CD4-positive, alpha-beta memory T cell (primary cell): ENCODE data around the gene AFDN. TPM values are rescaled to one million over a fixed set of nuclear protein-coding genes. Genes with fewer than 3 reads are reported as not detected.
A peak's percentile ranks its signal among the peaks of the same experiment; 100 is the strongest.

Source experiments
- CTCF ChIA-PET: fragments of 350-600 bp; sonication (Branson Sonifier 250); formaldehyde crosslinking; loops from one replicate; lab custom pipeline; 2021; ENCODE audit warnings: inconsistent platforms; ENCODE audit not compliant: partially characterized antibody; lab: Charles Lee
- POLR2A ChIA-PET: fragments of 350-600 bp; sonication (Branson Sonifier 250); formaldehyde crosslinking; loops from one replicate; lab custom pipeline; 2021; ENCODE audit not compliant: partially characterized antibody; lab: Charles Lee
- DNase-seq, 5 donors: peaks; one replicate each; pipeline versions ENCODE4 v3.0.0 to v3.0.0-alpha.2; 2020 to 2022; ENCODE audit warnings: mixed read lengths in 1 of 5
- H3K27ac ChIP-seq: one replicate; pipeline ENCODE4 v1.7.0; 2013; ENCODE audit warnings: low read depth, low read length
- H3K27me3 ChIP-seq: 2 replicates; pipeline ENCODE4 v1.7.0; 2013; ENCODE audit warnings: mild to moderate bottlenecking, low read length, moderate library complexity; ENCODE audit not compliant: insufficient read depth
- H3K36me3 ChIP-seq: 2 replicates; pipeline ENCODE4 v1.7.0; 2013; ENCODE audit warnings: mild to moderate bottlenecking, low read length, moderate library complexity; ENCODE audit not compliant: insufficient read depth
- H3K4me1 ChIP-seq: 2 replicates; pipeline ENCODE4 v1.7.0; 2013; ENCODE audit warnings: mild to moderate bottlenecking, low read length, moderate library complexity; ENCODE audit not compliant: insufficient read depth
- H3K4me3 ChIP-seq, 2 donors: one replicate each; pipeline ENCODE4 v1.7.0; 2013; ENCODE audit warnings: low read length in 2 of 2, mild to moderate bottlenecking in 1 of 2
- H3K9me3 ChIP-seq, 2 donors: one replicate each; pipeline ENCODE4 v1.7.0; 2013; ENCODE audit warnings: low read length in 2 of 2, control low read depth in 1 of 2; ENCODE audit not compliant: control insufficient read depth in 1 of 2
- H3K27ac Mint-ChIP-seq, 7 donors: one replicate each; pipeline ENCODE4 v1.8.0; 2020 to 2021; ENCODE audit warnings: mixed read lengths in 7 of 7, mild to moderate bottlenecking in 6 of 7, inconsistent platforms in 3 of 7, moderate library complexity in 3 of 7
- H3K27me3 Mint-ChIP-seq, 2 donors: one replicate each; pipeline ENCODE4 v1.8.0; 2020 to 2021; ENCODE audit warnings: mixed read lengths in 2 of 2
- H3K36me3 Mint-ChIP-seq, 2 donors: one replicate each; pipeline ENCODE4 v1.8.0; 2020 to 2021; ENCODE audit warnings: mixed read lengths in 2 of 2, inconsistent platforms in 1 of 2, mild to moderate bottlenecking in 1 of 2
- H3K4me1 Mint-ChIP-seq, 4 donors: one replicate each; pipeline ENCODE4 v1.8.0; 2020 to 2021; ENCODE audit warnings: mixed read lengths in 4 of 4, mild to moderate bottlenecking in 1 of 4
- H3K4me3 Mint-ChIP-seq, 8 donors: one replicate each; pipeline ENCODE4 v1.8.0; 2020 to 2021; ENCODE audit warnings: mixed read lengths in 8 of 8, mild to moderate bottlenecking in 7 of 8, moderate library complexity in 6 of 8, inconsistent platforms in 3 of 8
- H3K9me3 Mint-ChIP-seq, 8 donors: one replicate each; pipeline ENCODE4 v1.8.0; 2020 to 2021; ENCODE audit warnings: mixed read lengths in 8 of 8, mild to moderate bottlenecking in 5 of 8, inconsistent platforms in 3 of 8, moderate library complexity in 1 of 8
- intact Hi-C: fragments of 100-400 bp; cut with micrococcal nuclease; formaldehyde crosslinking; loops from one replicate; pipeline ENCODE4 v1.15.1; 2023
- polyA plus RNA-seq, 2 donors: library from polyadenylated mRNA; unstranded; fragments of 300-500 nt; fragmentation: Illumina TruSeq; gene quantifications; one replicate each; pipeline ENCODE4 v1.2.3, GENCODE V29; 2021
- total RNA-seq, 2 experiments: library from RNA; stranded (reverse); gene quantifications; one replicate each; pipeline ENCODE4 v1.2.3, GENCODE V29; 2021

Gene AFDN, protein sequence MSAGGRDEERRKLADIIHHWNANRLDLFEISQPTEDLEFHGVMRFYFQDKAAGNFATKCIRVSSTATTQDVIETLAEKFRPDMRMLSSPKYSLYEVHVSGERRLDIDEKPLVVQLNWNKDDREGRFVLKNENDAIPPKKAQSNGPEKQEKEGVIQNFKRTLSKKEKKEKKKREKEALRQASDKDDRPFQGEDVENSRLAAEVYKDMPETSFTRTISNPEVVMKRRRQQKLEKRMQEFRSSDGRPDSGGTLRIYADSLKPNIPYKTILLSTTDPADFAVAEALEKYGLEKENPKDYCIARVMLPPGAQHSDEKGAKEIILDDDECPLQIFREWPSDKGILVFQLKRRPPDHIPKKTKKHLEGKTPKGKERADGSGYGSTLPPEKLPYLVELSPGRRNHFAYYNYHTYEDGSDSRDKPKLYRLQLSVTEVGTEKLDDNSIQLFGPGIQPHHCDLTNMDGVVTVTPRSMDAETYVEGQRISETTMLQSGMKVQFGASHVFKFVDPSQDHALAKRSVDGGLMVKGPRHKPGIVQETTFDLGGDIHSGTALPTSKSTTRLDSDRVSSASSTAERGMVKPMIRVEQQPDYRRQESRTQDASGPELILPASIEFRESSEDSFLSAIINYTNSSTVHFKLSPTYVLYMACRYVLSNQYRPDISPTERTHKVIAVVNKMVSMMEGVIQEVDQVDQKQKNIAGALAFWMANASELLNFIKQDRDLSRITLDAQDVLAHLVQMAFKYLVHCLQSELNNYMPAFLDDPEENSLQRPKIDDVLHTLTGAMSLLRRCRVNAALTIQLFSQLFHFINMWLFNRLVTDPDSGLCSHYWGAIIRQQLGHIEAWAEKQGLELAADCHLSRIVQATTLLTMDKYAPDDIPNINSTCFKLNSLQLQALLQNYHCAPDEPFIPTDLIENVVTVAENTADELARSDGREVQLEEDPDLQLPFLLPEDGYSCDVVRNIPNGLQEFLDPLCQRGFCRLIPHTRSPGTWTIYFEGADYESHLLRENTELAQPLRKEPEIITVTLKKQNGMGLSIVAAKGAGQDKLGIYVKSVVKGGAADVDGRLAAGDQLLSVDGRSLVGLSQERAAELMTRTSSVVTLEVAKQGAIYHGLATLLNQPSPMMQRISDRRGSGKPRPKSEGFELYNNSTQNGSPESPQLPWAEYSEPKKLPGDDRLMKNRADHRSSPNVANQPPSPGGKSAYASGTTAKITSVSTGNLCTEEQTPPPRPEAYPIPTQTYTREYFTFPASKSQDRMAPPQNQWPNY (N-terminal part only)
- total RNA-seq = 10 to 100 TPM; 20.7 to 24.3 TPM
- polyA plus RNA-seq = 1 to 10 TPM; 1.4 to 9.9 TPM

DNA sequence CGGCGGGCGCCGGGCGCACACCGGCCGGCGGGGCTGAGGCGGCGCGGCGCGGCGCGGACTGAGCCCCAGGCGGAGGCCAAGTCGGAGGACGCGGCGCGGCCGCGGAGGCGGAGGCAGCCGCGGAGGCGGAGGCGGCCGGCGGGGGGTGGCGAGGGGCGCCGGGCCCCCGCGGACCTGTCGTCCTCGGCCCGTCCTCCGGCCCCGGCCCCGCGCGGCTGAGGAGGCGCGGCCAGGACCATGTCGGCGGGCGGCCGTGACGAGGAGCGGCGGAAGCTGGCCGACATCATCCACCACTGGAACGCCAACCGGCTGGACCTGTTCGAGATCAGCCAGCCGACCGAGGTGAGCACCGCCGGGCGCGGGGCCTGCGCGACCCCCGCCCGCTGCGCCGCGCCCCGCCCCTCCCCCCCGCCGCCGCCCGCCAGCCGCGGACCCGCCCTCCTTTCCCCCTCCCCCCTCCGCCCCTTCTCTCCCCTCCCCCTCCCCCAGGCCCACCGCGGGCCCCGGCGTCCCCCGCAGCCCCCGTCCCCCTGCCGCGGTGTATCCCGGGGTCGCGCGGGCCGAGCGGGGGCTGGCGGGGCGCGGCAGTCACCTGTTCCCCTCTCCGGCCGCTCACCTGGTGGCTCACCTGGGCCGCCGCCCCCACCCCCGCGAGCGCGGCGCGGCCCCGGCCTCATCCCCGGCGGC lies at the start of gene AFDN:
Gene AFDN, plus strand, starts transcription at position 16 of the 687 bp plus-strand sequence. Its CDS starts 222 bp downstream, at position 238.
- intact Hi-C loops = loop anchor here (5.0 to 10.0 kb wide), 2 partner anchors 132 to 1200 kb away; partner anchors contain the start of gene RPS6KA2
- Mint-ChIP-seq H3K4me1 (peaks cover 14 to 37% (median 21%) of the 10 kb centered on the region in 4 donors), H3K4me3 (peak within 1 kb of the TSS; percentile 85 to 92 (median 90)), H3K27ac (peak within 1 kb of the TSS; percentile 64 to 92 (median 85)), H3K36me3 (peaks cover 0 to 4% of the 10 kb centered on the region in 2 donors), H3K27me3 (peaks cover 10 to 20% of the 10 kb centered on the region in 2 donors), H3K9me3 (peaks cover 0 to 3% (median 0%) of the 10 kb centered on the region in 8 donors)
- Histone ChIP-seq H3K27me3 (no peaks in the 10 kb centered on the region), H3K36me3 (no peaks in the 10 kb centered on the region), H3K9me3 (no peaks in the 10 kb centered on the region), H3K4me3 (peak within 1 kb of the TSS; percentile 52 to 73), H3K4me1 (peaks cover 20% of the 10 kb centered on the region), H3K27ac (peak within 1 kb of the TSS; percentile 21)
- peak in 1 of 5 donors; percentile 18 for DNase-seq
- ChIA-PET CTCF (no interaction called here), POLR2A (interaction anchor here (0.9 kb wide), 1 partner anchor 121 kb away, joined by 3 read pairs; no protein-coding TSS in a partner anchor)

GRCh38 chr6:167778497-167779128 lies 48.1 kb upstream of the AFDN start:
- H3K4me3 ChIP-seq = no peak overlapping the region
- no peak overlapping the region for H3K27ac Mint-ChIP-seq
- CTCF ChIA-PET = no interaction called here
- H3K4me1 ChIP-seq = no peaks in the 10 kb centered on the region
- H3K27me3 ChIP-seq = no peaks in the 10 kb centered on the region
- no peak for DNase-seq
- POLR2A ChIA-PET = no interaction called here
- no peaks in the 10 kb centered on the region for H3K9me3 Mint-ChIP-seq
- no peak overlapping the region for H3K4me3 Mint-ChIP-seq
- no peaks in the 10 kb centered on the region for H3K36me3 ChIP-seq
- no peak overlapping the region for H3K27ac ChIP-seq
- H3K36me3 Mint-ChIP-seq = no peaks in the 10 kb centered on the region
- H3K9me3 ChIP-seq = no peaks in the 10 kb centered on the region
- H3K4me1 Mint-ChIP-seq = no peaks in the 10 kb centered on the region
- intact Hi-C loops = no loop called here
- H3K27me3 Mint-ChIP-seq = peaks cover 7 to 13% of the 10 kb centered on the region in 2 donors

DNA sequence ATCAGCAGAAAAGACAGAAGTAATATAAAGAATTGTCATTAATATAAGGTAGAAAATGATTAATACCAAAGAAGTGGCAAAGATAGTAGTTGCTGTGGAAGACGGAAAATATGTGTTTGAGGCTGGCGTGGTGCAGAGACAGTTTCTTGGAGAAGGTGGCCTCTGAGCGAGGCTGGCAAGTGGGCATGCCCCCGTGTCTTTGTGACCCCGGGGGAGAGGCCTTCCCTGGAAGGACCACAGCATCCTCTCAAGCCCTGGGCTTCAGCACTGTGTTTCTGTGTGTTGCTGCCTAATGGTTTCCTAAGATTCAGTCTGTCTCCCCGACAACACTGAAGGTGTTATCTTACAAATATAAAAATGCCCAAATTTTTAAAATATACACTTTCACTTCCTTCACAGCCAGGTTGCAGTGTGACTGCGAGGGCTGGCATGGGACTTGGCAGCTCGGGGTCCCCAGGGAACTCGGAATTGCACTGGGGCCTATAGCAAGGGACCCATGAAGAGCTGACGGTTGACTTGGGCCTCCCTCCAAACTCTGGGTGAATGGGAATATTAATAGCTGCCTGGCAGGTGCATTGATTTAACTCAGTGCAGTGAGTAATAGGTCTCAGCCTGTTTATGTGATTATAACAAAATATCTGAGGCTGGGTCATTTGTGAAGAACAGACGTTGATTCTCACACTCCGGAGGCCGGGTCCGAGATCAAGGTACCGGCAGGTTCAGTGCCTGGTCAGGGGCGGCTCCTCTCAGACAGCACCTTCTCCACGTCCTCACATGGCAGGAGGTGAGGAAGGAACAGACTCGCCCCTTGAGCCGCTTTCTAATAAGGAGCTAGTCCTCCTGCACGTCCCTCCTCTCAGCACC lies 47.4 kb upstream of the AFDN start:
- no peak overlapping the region for H3K4me3 Mint-ChIP-seq
- no peak for DNase-seq
- H3K27me3 ChIP-seq = no peaks in the 10 kb centered on the region
- H3K27me3 Mint-ChIP-seq = peaks cover 7 to 13% of the 10 kb centered on the region in 2 donors
- H3K36me3 ChIP-seq = no peaks in the 10 kb centered on the region
- no peaks in the 10 kb centered on the region for H3K4me1 Mint-ChIP-seq
- H3K9me3 ChIP-seq = no peaks in the 10 kb centered on the region
- H3K27ac Mint-ChIP-seq = no peak overlapping the region
- ChIA-PET CTCF (no interaction called here), POLR2A (no interaction called here)
- H3K4me3 ChIP-seq = no peak overlapping the region
- H3K27ac ChIP-seq = no peak overlapping the region
- no peaks in the 10 kb centered on the region for H3K9me3 Mint-ChIP-seq
- no peaks in the 10 kb centered on the region for H3K4me1 ChIP-seq
- intact Hi-C loops = no loop called here
- H3K36me3 Mint-ChIP-seq = no peaks in the 10 kb centered on the region

DNA sequence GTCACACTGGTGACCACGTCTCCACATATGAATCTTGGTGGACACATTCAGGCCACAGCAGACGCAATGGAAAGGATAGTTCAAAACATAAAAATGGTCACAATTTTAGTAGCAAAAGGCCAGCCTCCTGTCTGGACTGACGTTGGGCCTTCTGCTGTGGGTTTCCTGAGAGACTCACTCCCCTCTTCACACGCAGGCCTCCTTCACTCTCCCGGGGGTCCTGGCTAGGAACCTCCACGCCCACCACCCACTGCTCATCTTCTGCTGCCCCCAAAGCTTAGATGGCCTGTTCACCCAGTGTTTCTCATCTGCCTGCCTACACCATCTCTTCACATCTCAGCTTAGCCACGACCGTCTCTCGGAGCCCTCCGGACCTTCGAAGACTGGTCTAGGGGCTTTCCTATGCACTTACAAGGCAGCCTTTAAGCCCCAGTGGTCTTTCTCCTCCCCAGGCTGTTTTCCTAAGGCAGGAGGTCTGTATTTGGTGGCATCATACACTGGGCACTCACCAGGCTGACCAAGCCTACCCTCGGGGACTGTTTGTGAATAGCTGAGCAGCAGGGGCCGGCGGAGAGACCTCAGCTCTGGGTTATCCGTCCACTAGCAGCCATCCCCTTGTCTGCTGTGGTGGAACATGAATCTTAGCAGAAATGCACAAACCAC lies 46.6 kb upstream of the AFDN start:
- H3K27ac ChIP-seq = no peak overlapping the region
- no peak overlapping the region for H3K27ac Mint-ChIP-seq
- POLR2A ChIA-PET = no interaction called here
- no peak overlapping the region for H3K4me3 ChIP-seq
- no peaks in the 10 kb centered on the region for H3K36me3 ChIP-seq
- no peak for DNase-seq
- H3K9me3 Mint-ChIP-seq = no peaks in the 10 kb centered on the region
- H3K27me3 Mint-ChIP-seq = peaks cover 7 to 13% of the 10 kb centered on the region in 2 donors
- H3K4me1 ChIP-seq = no peaks in the 10 kb centered on the region
- H3K36me3 Mint-ChIP-seq = no peaks in the 10 kb centered on the region
- H3K9me3 ChIP-seq = no peaks in the 10 kb centered on the region
- CTCF ChIA-PET = no interaction called here
- H3K27me3 ChIP-seq = no peaks in the 10 kb centered on the region
- intact Hi-C loops = no loop called here
- H3K4me3 Mint-ChIP-seq = no peak overlapping the region
- no peaks in the 10 kb centered on the region for H3K4me1 Mint-ChIP-seq

GRCh38 chr6:167781066-167781767 lies 45.5 kb upstream of the AFDN start:
- no peak overlapping the region for H3K4me3 Mint-ChIP-seq
- ChIA-PET CTCF (no interaction called here), POLR2A (no interaction called here)
- intact Hi-C loops = no loop called here
- H3K9me3 Mint-ChIP-seq = no peaks in the 10 kb centered on the region
- no peaks in the 10 kb centered on the region for H3K4me1 Mint-ChIP-seq
- Histone ChIP-seq H3K27me3 (no peaks in the 10 kb centered on the region), H3K4me1 (no peaks in the 10 kb centered on the region), H3K9me3 (no peaks in the 10 kb centered on the region), H3K27ac (no peak overlapping the region), H3K36me3 (no peaks in the 10 kb centered on the region), H3K4me3 (no peak overlapping the region)
- H3K27me3 Mint-ChIP-seq = peaks cover 7% of the 10 kb centered on the region in 2 donors
- no peak overlapping the region for H3K27ac Mint-ChIP-seq
- H3K36me3 Mint-ChIP-seq = no peaks in the 10 kb centered on the region
- no peak for DNase-seq
